ENCODE measurements around the gene SLC30A3.

GRCh38 chr2:27231921-27232320, 30.9 kb downstream of the SLC30A3 start:
- no peak for TF ChIP-seq CTCF (IDR thresholded peaks at IDR 0.05)
- TF ChIP-seq POLR2A (IDR thresholded peaks at IDR 0.05), result no peak
- no peak for TF ChIP-seq EP300 (IDR thresholded peaks at IDR 0.05)

All from tibial nerve (tissue), 4 donors.